Ishikawa (cell line): ENCODE measurements around the gene LIN52.

Source experiments
- CEBPB ChIP-seq: IDR thresholded peaks from 2 replicates; pipeline ENCODE4 v1.6.1; 2012
- EGR1 ChIP-seq: IDR thresholded peaks from 2 replicates; pipeline ENCODE4 v1.6.1; 2012
- TAF1 ChIP-seq: IDR thresholded peaks from 2 replicates; pipeline ENCODE4 v1.6.1; 2012; ENCODE audit warnings: low read depth, mild to moderate bottlenecking
- YY1 ChIP-seq: IDR thresholded peaks from 2 replicates; pipeline ENCODE4 v1.6.1; 2012; ENCODE audit warnings: low read depth
- TF ChIP-seq, protein P1 (sequence below): IDR thresholded peaks from 2 replicates; pipeline ENCODE4 v1.6.1; 2012; ENCODE audit warnings: low read depth, mild to moderate bottlenecking

GRCh38 chr14:74231784-74232183 is 147.0 kb downstream of the LIN52 start:
- no peak for TF ChIP-seq EGR1
- no peak for TF ChIP-seq YY1
- TF ChIP-seq CEBPB, result no peak
- no peak for TF ChIP-seq TAF1
- TF ChIP-seq, protein P1, sequence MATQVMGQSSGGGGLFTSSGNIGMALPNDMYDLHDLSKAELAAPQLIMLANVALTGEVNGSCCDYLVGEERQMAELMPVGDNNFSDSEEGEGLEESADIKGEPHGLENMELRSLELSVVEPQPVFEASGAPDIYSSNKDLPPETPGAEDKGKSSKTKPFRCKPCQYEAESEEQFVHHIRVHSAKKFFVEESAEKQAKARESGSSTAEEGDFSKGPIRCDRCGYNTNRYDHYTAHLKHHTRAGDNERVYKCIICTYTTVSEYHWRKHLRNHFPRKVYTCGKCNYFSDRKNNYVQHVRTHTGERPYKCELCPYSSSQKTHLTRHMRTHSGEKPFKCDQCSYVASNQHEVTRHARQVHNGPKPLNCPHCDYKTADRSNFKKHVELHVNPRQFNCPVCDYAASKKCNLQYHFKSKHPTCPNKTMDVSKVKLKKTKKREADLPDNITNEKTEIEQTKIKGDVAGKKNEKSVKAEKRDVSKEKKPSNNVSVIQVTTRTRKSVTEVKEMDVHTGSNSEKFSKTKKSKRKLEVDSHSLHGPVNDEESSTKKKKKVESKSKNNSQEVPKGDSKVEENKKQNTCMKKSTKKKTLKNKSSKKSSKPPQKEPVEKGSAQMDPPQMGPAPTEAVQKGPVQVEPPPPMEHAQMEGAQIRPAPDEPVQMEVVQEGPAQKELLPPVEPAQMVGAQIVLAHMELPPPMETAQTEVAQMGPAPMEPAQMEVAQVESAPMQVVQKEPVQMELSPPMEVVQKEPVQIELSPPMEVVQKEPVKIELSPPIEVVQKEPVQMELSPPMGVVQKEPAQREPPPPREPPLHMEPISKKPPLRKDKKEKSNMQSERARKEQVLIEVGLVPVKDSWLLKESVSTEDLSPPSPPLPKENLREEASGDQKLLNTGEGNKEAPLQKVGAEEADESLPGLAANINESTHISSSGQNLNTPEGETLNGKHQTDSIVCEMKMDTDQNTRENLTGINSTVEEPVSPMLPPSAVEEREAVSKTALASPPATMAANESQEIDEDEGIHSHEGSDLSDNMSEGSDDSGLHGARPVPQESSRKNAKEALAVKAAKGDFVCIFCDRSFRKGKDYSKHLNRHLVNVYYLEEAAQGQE, result no peak
